ENCODE results near the gene ZFYVE28.
"Not testable (repeated sequence)": the region's sequence is repeated elsewhere in the genome, so short reads cannot be mapped to it uniquely, and the experiment has no call there.

The ZFYVE28 gene

GRCh38 chr4:2446656-2447564 is 28.5 kb upstream of the ZFYVE28 start:
- DNase-seq: no peak

DNA sequence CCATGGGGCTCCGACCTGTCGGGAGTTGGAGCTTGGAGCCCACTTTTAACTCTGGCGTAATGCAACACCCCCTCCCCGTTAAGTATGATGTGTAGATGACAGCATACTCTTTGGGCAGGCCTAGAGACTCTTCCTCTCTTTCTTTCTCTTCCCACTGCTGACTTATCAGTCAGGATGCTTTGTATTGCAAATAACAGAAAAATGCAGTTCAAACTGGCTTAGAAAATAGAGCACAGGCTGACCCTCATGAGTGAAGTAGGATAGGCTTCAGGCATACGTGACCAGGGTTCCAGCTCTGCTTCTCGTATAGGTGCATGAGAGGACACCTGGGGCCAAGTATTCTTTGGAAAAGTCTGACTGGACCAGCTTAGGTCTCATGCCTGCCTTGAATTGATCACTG is 27.1 kb upstream of the ZFYVE28 start:
- DNase-seq: no peak

DNA sequence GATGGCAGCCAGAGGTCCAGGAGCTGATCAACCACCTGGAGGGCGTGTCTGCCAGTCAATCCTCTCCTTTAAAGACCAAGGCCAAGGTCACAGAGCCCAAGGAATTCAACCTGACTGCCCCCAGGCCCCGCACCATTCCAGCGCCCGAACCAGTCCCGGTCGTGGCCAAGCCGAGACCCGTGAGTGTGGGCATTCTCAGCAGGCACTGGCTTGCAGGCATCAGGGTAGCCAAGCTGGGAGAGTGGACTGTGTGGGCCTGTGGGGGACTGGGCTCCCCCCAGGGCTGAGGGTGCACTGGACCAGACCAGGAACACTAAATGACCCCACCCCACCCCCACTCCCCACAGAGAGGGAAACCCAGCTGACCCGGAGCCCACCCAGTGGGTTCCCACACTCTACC is 26.7 kb upstream of the ZFYVE28 start:
- no peak for DNase-seq

DNA sequence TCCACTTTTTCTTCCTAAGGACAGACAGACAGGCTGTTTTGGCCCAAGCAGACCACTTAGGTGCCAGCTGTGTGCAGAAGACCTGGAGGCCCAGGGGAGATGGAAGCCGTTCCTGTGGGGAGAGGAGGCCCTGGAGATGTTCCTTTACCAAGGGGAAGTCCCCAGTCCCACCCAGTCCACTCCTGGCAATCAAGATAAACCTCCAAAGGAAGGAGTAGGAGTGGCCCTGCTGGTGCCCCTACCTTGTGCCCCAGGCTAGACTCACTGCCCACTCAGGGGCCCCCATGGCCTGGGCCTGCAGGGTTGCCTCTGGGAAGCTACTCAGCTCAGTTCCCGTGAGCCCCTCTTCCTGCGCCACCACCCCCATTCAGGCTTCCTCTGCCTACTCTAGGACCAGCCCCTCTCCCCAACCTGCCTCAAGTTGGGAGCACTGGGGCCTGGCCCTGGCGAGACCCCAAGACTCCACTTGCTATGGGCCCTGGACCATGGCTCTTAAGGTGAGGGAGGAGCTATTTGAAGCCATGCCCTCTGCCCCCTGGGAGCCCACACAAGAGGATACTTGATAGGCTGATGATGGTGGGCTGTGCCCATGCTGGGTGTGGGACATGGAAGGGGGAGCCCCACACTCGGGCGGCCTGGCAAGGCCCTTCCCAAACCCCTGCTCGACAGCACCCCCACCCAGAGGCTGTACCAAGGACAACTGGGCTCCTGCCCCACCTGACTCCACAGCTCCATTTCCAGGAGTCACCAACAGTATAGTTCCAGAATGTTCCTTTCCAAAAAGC is 25.7 kb upstream of the ZFYVE28 start:
- no peak for DNase-seq

DNA sequence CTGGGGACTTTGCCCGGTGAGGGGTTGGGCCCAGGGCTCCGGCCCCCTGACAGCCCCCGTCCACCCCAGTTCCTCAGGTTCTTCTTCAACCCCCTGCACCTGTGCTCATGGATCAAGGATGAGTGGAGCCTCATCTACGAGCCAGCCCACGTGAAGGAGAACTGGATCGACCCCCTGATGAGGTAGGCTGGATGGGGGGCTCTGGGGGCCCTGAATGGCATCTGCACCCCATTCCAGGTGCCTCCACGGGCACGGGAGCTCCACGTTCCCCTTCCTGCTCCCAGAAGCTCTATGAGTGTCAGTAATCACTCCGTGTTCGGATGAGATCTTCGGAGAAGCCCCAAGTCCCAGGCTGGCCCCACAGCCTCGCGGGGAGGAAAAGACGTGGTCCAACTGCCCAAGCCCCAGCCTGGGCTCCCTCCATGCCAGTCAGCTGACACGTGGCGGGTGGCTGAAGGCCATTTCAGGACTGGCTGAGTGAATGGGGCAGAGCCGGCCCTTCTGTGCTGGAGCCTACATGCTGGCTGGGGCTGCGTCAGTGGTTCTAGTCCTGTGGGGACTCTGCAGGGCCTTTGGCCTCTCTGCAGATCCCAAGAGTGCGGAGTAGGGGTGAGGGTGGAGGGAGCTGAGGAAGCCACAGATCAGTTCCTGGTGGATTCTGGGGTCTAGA is 24.8 kb upstream of the ZFYVE28 start:
- no peak for DNase-seq

GRCh38 chr4:2442175-2442993 is 23.9 kb upstream of the ZFYVE28 start:
- DNase-seq: no peak

GRCh38 chr4:2441393-2442174 is 23.1 kb upstream of the ZFYVE28 start:
- DNase-seq: peak; percentile 24

- DNase-seq: no peak
Measured at GRCh38 chr4:2438822-2439718, 20.6 kb upstream of the ZFYVE28 start.

DNA sequence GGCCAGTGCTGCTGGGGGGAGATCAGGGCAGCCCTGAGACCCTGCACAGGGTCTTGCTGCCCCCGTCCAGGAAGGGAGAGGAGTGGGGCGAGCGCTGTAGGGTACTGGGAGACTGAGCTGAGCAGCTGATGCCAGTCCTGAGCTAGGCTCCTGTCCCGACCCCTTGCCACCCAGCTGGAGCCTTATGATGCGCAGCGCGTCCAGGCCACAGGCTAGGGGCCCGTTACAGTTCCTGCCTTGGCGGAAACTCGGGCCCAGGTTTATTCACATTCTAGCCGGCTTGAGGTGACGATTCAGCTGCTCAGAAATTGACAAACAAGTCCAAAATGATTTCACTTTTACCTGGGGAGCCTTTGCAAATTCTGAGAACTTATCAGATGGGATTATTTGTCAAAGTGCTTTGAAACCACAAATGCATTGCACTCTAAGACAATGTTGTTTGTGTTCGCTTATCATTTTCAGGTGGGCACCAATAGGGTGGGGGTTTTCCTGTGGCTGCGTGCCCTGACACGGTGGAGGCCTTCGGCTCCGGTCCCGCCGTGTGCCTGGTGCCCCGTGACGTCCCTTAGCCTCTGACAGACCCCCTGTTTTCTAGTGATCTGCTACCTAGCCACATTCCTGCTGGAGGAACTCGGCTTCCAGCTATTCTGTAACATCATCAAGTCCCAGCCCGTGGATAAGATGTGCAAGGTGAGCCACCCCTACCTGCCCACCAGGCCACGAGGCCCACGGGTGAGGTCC is 19.2 kb upstream of the ZFYVE28 start:
- DNase-seq: no peak

DNA sequence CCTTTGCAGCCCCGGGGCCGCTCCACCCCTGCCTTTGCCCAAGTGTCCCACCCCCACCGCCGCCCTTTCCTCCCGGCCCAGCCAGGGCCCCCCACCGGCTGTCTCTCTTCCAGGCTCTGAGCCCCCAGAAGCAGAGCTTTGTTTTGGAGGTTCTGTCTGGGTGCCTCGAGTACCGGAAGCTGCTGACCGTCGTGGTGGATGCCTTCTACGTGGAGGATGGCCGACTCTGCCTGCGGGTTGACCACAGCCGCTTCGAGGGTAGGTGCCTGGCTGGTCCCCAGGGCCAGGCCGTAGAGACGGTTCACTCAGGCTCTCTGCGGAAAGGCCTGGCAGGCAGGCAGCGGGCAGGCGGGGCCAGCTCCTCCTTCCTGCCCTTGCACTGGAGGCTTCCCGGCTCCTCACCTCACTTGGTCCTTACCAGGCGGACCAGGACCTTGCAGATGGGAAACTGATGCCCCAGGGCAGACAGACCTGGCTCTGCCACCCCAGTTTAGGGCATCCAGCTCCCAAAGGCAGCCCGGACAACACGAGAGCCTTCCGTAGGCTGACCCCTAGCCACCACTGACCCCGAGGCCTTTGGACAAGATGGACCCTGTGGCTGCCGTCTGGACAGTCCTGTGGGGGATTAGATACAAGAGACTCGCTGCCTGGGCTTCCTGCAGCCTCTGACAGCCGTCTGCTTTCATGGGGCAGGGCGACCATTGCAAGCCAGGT is 18.5 kb upstream of the ZFYVE28 start:
- DNase-seq: no peak

DNA sequence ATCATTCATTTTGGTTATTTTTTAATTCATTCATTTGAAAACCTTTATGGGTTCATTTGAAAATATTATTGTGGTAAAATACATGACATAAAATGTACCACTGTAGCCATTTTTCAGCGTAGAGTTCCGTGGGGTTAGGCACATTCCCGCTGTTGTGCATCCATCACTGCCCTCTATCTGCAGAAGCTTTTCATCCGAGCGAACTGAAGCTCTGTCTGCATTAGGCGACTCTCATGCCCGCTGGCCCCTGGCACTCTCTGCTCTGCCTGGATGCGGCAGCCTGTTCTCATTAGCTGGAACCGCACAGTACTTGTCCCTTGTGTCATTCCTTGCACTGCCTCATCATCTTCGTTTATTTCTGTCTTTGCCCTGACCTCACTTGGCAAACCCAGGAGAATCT is 17.9 kb upstream of the ZFYVE28 start:
- DNase-seq: no peak

DNA sequence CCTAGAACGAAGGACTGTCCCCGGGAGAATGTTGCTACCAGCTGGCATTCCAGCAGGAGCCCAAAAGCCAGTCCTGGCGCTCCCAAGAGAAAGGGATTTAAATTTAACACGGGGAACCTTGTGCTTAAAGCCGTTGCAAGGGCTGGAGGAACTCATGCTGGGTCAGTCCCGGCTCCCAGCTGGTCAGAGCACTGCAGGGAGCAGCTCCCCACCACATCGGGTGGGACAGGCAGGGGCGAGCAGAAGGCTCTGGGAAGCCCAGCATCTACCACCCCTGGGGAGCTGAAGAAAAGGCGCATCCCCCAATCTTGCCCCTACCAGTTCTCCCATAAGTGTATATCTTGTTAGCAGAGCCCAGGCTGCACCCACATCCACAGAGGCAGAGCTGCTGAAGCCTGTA is 16.0 kb upstream of the ZFYVE28 start:
- no peak for DNase-seq

DNA sequence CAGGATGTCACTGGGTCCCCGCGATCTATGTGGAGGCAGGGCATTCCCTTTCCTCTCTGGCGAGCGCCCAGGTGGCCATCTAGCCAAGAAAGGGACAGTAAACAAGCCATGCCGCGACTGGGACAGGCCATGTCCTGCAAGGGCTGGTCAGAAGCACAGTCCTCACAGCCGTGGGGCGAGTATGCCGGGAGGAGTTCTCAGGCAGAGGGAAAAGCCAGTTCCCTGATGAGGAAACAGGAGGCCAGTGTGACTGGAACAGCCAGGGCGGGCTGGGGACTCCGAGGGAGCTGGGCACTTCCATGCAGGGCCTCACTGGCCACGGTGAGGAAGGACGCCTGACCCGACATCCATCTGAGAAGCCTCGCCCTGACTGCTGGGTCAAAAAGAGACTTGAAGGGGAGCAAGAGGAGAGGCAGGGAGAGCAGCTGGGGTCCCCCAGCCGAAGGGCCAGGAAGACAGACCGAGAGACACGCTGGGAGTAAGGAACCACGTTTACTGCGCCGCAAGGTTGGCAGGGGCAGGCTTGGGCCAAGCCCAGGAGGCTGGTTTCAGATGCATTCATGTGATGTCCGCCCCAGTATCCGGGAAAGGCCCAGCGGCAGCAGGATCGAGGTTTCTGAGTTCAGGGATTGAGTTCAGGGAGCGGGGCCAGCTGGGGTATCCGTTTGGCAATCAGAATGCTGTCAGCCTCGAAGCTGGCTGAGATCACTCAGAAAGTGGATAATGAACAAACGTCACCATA is 15.3 kb upstream of the ZFYVE28 start:
- no peak for DNase-seq

GRCh38 chr4:2432991-2433530 is 14.6 kb upstream of the ZFYVE28 start:
- DNase-seq: no peak

- DNase-seq: no peak
Measured at GRCh38 chr4:2432004-2432403, 13.6 kb upstream of the ZFYVE28 start.

- not testable (repeated sequence) for DNase-seq
Measured at GRCh38 chr4:2429945-2430757, 11.7 kb upstream of the ZFYVE28 start.

DNA sequence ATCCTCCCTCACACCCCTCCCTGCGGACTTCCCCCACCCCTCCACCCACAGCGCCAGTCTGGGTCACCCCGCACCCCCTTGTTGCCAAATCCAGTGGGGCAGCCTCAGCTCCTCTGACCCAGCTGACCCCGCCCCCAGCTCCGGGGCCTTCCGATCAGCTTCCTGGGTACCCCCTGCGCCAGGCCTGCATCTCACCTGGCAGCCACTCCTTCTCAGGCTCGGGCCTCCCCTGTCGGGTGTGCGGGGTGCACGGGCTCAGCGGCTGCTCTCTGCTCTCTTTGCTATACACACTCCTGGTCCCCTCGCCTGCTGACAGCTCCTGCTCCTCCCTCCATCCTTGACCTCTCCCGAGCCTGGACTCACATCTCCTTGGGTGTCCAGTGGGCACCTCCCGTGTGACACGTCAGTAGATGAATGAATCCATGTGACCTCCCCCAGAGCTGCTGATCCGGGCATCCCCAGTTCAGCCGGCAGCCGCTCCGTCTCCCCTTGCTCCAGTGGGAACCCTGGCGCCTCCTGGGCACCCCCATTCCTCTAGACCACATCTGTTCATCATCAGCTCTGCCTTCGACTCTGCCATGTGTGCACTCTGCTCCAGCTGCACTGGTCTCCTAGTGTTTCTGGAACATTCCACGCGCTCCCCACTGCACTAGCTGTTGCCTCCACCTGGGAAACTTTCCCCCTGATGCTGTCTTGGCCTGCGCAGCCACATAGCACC is 10.2 kb upstream of the ZFYVE28 start:
- DNase-seq: no peak

All from NCI-H2081 treated with DMSO at 0.1 percent for 48 hours (cell line).